Gastroesophageal sphincter (tissue), 3 donors: Measurements from ENCODE around the gene OTOG.

Experiments
- POLR2A ChIP-seq, 2 donors: fragments of 450-650 bp; IDR thresholded peaks; one replicate each; pipeline ENCODE4 v1.6.1; 2017; ENCODE audit warnings: antibody characterized with exemption in 2 of 2, mild to moderate bottlenecking in 2 of 2, moderate library complexity in 1 of 2
- POLR2AphosphoS5 ChIP-seq: sonication (generic); formaldehyde crosslinking; IDR thresholded peaks from one replicate; pipeline ENCODE4 v1.6.1; 2017; ENCODE audit warnings: antibody characterized with exemption
- TF ChIP-seq, protein P1 (sequence below), 4 experiments: fragments of 200-600 bp in 2 of 4; fragments of 450-650 bp in 2 of 4; sonication (generic) in 1 of 4; IDR thresholded peaks; one replicate each; pipeline ENCODE4 v1.5.1; 2017 to 2019; ENCODE audit warnings: antibody characterized with exemption in 4 of 4, mild to moderate bottlenecking in 2 of 4, moderate library complexity in 2 of 4

DNA sequence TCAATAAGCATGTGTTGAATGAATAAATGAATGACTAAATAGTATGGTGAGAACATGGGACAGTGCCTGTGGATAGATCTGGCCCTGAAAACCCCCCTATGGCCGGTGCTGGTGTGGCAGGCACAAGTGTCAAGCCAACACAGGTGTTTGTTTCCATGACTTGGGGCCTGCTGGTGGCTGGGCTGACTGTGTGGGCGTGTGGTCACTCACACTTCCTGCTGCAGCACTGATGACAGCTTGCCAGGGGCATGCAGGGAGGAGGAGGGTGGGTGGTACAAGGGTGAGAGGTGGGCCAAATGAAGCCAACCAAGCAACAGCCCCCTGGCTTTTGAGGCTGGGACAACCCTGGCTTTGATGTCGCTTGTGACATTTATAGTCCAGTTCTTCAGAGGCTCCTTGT, 40.1 kb upstream of the OTOG start:
- no peak for TF ChIP-seq POLR2A (IDR thresholded peaks at IDR 0.05)
- TF ChIP-seq, protein P1, sequence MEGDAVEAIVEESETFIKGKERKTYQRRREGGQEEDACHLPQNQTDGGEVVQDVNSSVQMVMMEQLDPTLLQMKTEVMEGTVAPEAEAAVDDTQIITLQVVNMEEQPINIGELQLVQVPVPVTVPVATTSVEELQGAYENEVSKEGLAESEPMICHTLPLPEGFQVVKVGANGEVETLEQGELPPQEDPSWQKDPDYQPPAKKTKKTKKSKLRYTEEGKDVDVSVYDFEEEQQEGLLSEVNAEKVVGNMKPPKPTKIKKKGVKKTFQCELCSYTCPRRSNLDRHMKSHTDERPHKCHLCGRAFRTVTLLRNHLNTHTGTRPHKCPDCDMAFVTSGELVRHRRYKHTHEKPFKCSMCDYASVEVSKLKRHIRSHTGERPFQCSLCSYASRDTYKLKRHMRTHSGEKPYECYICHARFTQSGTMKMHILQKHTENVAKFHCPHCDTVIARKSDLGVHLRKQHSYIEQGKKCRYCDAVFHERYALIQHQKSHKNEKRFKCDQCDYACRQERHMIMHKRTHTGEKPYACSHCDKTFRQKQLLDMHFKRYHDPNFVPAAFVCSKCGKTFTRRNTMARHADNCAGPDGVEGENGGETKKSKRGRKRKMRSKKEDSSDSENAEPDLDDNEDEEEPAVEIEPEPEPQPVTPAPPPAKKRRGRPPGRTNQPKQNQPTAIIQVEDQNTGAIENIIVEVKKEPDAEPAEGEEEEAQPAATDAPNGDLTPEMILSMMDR (IDR thresholded peaks at IDR 0.05), result no peak
- TF ChIP-seq POLR2AphosphoS5, result no peak
